Stimulated activated CD8-positive, alpha-beta memory T cell treated with anti-CD3 and anti-CD28 coated beads, Interleukin-4, amount 100 ng/mL, for 1 hour (primary cell): ENCODE measurements around the gene RAB7A.

Experiments
- DNase-seq, 2 donors: peaks; one replicate each; pipeline ENCODE4 v3.0.0-alpha.2; 2020; ENCODE audit warnings: low read depth in 2 of 2, low spot score in 1 of 2

RAB7A gene

DNA sequence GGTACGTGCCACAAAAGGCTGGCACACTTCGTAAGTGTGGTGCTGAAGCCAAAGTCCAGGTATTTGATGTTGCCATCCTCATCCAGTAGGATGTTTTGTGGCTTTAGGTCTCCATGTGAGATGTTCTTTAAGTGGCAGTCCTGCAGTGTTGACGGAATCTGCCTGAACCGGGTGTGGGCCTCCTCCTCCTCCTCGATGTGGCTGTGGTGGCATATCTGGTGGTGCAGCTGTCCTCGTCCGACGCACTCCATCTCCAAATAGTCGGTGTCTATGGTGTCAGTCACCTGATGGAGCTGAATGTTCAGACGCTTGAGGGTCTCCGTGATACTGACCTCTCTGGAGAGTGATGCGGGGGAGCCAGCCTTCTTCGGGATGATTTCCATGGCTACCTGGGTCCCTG, 123.0 kb downstream of the RAB7A start:
- DNase-seq, result no peak

DNA sequence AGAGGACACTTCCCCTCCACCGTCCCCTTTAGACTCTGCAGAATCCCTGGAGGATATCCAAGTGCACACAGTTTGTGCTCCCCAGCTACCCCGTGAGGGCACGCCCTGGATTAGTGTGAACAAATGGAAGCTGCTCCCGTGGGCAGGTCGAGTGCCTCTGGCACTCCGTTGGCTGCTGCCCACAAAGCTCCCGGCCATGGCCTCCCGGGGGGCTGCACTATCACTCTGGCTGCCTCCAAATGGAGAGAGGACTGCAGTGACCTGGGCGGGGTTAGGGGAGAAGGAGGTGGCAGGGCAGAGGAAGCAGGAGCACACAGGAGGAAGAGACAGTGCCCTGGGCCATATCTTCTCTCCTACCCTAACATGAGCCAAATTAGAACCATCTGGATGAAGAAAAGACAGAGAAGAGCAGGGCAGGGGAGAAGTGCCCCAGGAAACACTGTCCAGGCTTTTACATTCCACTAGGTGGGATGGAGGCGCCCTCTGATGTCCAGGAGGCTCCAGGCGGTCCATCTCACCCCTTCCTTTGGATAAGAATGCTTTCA, 124.0 kb downstream of the RAB7A start:
- DNase-seq, result no peak

DNA sequence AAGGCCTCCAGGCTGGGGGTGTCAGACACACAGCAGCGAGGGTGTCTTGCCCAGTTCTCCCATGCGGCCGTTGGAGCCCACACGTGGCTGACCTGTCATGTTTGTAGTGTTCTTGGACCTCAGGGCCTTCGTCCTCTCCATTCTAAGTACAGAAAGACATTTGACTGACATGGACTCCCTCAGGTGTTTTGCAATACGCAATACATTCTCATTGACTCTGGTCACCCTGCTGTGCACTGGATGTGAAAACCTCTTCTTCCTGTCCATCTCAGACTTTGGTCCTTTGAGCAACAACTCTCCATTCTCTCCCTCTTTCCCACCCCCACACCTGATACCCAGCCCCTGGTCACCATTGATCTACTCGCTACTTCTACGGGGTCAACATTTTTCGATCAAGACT, 124.6 kb downstream of the RAB7A start:
- no peak for DNase-seq

GRCh38 chr3:128851601-128852000, 125.6 kb downstream of the RAB7A start:
- no peak for DNase-seq

DNA sequence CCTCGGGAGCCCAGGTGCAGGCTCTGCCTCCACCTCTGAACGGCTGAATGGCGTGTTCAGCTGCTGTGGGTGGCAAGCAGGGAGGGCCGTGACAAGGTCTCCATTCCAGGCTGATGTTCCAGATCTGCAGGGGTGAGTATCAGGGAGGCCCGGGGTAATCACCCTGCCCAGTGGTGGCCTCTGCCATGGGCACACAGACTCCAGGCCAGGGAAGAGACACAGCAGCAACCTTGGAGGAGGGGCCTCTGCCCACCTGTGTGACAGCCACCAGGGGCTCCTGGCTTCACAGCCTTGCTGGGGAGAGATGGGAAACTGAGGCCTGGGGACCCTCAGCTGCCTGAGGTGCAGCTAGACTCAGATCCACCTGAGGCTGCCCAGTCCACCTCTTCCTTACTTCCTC, 127.8 kb downstream of the RAB7A start:
- DNase-seq, result no peak

DNA sequence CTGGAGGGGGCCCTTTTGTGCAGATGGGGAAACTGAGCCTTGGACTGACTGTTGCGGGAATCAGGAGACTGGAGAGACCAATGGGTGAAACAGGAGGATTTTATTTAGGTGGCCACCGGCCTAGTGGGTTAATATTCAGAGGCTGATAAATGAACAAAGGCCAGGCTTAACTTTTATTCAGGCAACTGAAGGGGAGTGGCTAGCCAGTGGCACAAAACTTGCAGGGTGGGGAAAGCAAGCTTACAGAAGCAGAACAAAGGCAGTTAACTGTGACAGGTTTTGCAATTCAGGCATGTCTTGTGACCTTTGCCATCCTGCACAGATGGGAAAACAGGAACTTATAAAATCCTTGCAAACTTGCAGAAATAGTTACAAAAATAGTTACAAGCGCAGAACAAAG, 128.5 kb downstream of the RAB7A start:
- DNase-seq, result no peak

DNA sequence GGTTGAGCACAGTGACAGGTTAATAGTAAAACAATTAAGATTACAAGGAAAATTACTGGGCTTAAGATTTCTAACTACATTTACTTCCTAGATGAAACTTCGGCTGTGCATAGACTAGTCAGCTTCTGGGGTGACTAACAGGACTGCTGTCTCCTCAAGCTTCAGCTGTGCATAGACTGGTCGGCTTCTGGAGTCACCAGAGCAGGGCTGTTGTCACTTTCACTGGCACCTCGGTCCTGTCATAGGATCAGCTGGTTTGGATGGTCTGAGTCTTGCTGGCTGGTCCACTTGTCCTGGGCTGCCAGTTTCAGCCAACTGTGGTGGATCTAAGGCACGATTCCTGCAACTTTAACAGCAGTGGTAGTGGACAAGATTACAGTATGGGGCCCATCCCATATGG, 129.6 kb downstream of the RAB7A start:
- DNase-seq, result no peak

DNA sequence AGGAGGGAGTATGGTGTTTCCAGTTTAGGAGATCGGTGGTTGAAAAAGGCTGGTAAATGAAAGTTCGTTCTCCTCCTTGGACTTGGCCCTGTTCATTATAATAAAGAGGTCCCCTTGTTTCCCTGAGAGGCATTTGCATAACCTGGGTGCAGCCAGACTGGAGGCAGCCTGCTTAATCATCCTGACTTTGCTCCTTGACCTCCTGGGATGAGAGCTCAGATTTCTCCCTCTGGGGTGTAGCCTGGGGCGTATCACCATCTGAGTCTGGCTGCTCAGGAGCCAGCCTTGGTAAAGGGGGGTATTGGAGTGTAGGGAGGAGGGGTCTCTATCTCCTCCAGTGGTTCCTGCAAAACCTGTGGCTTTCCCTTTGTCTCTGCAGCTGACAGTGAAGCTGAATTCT, 132.2 kb downstream of the RAB7A start:
- no peak for DNase-seq

- DNase-seq, result no peak
These were observed 133.6 kb downstream of the RAB7A start for GRCh38 chr3:128859630-128860029.

- no peak for DNase-seq
These were observed 135.5 kb downstream of the RAB7A start for GRCh38 chr3:128861491-128861890.

DNA sequence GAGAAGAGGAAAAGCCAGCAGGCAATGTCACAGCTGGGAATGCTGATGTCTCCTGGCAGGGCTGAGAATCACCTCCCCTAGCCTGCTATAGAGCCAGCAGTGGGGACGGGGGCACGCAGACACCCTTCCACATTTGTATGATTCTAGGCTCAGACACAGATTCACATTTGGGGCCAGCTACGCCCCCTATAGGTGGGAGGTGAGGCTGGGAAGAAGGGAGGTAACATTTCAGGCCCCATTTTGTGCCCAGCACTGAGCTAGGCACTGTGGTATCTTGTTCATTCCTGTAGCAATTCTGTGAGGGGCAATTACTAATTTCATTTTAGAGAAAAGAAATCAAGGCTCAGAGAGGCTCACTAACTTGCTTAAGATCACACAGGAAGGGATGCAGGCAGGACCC, 137.6 kb downstream of the RAB7A start:
- DNase-seq, result no peak
